ENCODE measurements around the gene MYCBP2.

DNA sequence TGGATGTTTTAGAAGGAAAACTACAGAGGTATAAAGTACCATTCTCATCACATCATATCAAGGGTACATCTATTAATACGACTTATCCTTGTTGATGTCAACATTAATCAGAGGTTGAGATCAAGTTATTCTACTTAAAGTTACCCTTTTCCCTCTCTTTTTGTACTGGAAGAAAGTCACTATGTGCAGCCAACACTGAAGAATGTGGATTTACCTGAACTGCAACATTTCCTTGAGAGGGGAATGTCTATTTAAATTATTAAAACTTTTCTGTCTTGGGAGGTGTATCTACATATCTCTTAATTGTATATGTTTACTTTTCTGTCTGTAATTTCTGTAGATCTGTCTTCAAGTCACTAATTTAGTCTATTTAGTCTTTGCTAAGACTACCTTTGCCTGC is 297.5 kb downstream of the MYCBP2 start:
- TF ChIP-seq, protein P1, sequence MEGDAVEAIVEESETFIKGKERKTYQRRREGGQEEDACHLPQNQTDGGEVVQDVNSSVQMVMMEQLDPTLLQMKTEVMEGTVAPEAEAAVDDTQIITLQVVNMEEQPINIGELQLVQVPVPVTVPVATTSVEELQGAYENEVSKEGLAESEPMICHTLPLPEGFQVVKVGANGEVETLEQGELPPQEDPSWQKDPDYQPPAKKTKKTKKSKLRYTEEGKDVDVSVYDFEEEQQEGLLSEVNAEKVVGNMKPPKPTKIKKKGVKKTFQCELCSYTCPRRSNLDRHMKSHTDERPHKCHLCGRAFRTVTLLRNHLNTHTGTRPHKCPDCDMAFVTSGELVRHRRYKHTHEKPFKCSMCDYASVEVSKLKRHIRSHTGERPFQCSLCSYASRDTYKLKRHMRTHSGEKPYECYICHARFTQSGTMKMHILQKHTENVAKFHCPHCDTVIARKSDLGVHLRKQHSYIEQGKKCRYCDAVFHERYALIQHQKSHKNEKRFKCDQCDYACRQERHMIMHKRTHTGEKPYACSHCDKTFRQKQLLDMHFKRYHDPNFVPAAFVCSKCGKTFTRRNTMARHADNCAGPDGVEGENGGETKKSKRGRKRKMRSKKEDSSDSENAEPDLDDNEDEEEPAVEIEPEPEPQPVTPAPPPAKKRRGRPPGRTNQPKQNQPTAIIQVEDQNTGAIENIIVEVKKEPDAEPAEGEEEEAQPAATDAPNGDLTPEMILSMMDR (conservative IDR thresholded peaks at IDR 0.05; ENCODE audit: low read depth, low read length): no peak
- TF ChIP-seq EZH2 (IDR thresholded peaks at IDR 0.05; ENCODE audit: low read length, unreplicated experiment): no peak
- TF ChIP-seq EZH2phosphoT487 (IDR thresholded peaks at IDR 0.05; ENCODE audit: borderline replicate concordance, low read length): no peak
